ENCODE measurements around the gene AP2S1.

The AP2S1 gene

DNA sequence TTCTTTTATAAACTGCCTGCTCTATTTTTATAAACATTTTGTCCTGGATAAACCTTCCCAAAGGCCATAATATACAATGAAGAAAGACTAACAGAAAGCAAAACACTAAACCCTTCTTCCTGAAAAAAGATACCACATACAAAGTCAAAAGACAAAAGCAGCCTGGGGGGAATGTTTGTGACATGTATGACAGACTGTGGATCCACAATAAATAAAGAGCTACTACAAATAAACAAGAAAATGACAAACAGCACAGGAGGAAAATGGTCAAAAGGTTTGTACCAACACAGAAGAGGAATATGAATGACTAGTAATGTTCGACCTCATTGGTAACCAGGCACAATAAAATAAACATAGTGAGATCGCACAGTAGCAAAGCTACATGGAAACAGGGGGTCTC, 19.8 kb downstream of the AP2S1 start:
- TF ChIP-seq, protein P1, sequence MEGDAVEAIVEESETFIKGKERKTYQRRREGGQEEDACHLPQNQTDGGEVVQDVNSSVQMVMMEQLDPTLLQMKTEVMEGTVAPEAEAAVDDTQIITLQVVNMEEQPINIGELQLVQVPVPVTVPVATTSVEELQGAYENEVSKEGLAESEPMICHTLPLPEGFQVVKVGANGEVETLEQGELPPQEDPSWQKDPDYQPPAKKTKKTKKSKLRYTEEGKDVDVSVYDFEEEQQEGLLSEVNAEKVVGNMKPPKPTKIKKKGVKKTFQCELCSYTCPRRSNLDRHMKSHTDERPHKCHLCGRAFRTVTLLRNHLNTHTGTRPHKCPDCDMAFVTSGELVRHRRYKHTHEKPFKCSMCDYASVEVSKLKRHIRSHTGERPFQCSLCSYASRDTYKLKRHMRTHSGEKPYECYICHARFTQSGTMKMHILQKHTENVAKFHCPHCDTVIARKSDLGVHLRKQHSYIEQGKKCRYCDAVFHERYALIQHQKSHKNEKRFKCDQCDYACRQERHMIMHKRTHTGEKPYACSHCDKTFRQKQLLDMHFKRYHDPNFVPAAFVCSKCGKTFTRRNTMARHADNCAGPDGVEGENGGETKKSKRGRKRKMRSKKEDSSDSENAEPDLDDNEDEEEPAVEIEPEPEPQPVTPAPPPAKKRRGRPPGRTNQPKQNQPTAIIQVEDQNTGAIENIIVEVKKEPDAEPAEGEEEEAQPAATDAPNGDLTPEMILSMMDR (IDR thresholded peaks at IDR 0.05): no peak

DNA sequence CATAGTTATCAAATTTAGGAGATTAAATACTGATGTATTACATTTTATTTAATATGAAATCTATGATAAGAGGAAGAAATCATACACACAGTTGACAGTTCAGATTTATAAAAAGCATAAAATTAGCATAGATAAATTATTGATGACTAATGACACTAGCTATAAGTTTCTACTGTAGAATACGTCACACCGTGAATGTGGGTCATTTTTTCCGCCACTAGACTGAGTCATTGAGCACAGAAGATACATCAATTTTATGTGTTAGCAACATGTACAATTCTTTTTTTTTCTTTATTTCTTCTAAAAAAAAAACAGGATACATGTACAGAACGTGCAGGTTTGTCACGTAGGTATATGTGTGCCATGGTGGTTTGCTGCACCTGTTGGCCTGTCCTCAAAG, 22.2 kb downstream of the AP2S1 start:
- TF ChIP-seq, protein P1 (IDR thresholded peaks at IDR 0.05): no peak

DNA sequence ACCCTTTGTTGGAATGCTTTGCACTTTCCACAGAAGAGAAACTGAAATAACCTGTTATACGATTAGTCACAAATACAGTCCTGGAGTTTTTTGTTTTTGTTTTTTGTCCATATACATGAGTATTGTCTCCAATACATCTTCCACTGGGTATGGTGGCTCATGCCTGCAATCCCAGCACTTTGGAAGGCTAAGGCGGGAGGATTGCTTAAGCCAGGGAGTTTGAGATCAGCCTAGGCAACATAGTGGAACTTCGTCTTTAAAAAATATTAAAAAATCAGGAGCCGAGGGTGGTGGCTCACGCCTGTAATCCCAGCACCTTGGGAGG, 25.0 kb downstream of the AP2S1 start:
- TF ChIP-seq, protein P1 (IDR thresholded peaks at IDR 0.05): no peak

DNA sequence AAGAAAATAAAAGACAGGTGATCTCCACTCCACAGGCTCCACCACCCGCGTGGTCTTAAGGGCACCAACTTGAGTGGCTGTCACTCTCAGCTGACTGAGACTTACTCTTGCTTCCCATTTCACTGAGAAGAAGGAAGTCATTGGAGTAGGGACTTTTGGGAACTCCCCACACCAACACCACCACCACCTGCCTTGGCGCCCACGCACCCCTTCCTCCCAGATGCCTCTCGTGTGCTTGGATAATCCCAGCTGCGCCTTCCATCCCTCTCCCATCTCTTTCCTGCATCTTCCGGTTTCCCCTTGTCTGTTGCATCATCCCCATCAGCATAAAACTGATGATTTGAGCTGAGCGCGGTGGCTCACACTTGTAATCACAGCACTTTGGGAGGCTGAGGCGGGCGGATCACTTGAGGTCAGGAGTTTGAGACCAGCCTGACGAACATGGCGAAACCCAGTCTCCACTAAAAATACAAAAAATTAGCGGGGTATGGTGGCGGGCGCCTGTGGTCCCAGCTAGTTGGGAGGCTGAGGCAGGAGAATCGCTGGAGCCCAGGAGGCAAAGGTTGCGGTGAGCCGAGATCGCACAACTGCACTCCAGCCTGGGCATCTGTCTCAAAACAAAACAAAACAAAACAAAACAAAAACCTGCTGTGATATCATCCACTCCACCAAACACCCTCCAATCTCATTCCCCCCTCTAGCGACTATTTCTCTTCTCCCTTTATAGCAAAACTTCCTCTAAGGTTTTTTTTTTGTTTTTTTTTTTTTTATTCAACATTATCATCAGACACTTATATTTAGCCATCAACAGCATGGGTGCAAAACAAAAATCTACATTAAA, 25.5 kb downstream of the AP2S1 start:
- TF ChIP-seq, protein P1 (IDR thresholded peaks at IDR 0.05): no peak

DNA sequence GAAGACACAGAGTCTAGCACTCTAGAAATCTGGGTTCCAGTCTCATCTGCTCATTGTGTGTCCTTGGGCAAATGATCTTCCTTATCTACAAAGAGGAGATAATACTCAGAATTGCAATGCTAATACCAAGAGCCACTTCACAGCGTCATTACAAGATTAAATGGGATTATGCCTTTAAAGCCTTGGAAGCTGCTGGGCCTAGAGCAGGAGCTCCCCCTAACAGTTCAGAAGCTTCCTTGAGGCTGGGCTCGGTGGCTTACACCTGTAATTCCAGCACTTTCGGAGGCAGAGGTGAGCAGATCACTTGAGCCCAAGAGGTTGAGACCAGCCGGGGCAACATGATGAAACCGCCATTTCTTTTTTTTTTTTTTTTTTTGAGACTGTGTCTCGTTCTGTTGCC, 27.6 kb downstream of the AP2S1 start:
- TF ChIP-seq, protein P1 (IDR thresholded peaks at IDR 0.05): no peak

DNA sequence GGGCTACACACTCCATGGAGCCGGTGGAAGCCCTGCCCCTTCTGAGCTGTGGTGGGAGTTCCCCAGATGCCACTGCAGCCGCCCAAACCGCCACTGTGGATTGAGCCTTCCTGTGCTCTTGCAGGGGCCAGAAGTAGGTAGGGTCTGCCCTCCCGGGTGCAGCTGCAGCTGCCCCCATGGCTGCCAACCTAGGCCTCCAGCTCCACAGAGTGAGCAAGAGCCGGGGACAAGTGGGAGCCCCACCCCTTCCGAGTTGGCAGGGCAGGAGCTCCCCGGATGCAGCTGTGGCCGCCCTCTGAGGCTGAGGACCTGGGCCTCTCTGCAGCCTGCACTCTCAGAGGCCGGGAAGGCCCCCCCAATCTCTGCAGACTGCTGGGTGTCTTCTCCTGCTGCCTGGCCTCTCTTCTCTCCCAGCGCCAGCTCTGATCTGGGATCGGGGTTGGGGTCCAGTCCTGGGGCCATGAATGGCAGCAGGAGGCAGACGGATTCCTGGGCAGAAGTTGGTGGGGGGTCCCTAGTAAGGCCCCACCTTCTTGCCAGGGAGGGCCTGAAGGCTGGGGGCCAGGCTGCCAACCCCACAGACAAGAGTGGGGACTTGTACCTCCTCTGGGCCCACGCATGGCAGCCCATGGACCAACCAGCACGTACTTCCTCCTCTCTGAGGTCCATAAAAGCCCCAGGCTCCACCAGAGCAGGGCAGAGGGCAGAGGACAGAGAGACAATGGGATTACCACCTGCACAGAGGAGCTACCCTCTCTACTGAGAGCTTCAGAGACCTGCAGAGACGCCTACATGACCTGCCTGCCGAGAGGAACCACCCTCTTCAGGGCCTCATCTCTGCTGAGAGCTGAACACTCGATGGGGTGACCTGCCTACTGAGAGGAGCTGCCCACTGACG, 28.9 kb downstream of the AP2S1 start:
- TF ChIP-seq, protein P1 (IDR thresholded peaks at IDR 0.05): no peak

DNA sequence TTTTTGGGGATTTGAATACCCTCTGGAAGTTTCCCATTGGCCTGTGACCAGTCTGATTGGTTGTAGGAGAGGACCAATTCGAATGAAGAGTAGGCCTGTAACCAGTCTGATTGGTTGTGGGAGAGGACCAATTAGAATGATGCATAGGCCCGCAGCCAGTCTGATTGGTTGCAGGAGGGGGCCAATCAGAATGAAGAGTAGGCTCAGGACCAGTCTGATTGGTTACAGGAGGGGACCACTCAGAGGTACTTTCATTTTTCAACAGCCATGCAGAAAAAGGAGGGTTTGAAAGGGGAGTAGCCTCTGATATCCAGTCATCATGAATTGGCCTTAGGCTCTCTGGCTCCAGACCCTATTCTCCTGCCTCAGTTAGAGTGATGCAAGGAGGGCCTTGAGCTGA, 31.8 kb downstream of the AP2S1 start:
- TF ChIP-seq, protein P1 (IDR thresholded peaks at IDR 0.05): no peak
